ENCODE results near the gene UBE2E1.

UBE2E1 gene

DNA sequence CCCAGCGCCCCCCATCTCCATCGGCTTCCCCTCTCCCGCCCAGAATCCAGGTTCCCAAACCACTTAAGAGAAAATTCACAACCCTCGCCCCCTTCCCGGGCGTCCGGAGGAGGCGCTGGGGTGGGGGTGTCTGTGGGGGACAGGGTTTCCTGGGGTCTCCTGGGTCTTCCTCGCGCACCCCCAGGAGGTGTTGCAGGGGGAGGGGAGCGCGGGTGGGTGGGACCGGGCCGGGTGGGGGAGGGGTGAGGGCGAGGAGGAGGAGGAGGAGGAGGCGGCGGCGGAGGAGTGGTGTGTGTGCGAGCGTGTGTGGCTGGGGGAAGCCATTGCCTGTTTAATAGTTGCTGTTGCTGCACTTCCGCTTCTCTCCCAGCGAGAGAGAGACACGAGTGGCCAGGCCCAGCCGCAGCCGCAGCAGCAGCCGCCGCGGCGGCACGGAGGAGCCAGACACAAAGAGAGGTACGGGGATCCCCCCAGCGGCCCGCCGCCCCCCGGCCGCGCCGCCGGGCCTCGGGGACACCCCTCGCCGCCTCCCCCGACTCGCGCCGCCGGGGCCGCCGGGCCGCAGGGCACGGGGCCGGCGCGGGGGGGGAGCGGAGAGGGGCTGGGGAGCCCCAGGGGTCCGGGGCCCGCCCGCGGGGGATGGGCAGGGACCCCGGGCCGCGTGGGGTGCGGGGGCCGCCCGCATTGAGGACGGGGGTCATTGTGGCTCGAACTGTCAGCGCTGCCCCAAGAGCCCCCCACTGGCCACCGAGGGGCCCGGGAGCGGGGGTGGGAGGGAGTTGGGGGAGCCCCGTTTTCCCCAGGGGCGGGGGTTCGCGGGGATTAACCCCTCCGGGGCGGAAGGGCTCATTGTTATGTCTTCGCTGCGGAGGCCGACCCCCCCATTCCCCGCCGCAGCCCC, at the start of gene UBE2E1:
Gene UBE2E1, plus strand, starts transcription at position 323 of the 901 bp plus-strand sequence. CDS start 1,315 bp downstream, outside the sequence.
- peak within 1 kb of the TSS; percentile 71 for H3K4me3 ChIP-seq (ENCODE audit: low read depth, low read length)
- DNase-seq (ENCODE audit: low read depth) = peak; percentile 90
- TF ChIP-seq, protein P1, sequence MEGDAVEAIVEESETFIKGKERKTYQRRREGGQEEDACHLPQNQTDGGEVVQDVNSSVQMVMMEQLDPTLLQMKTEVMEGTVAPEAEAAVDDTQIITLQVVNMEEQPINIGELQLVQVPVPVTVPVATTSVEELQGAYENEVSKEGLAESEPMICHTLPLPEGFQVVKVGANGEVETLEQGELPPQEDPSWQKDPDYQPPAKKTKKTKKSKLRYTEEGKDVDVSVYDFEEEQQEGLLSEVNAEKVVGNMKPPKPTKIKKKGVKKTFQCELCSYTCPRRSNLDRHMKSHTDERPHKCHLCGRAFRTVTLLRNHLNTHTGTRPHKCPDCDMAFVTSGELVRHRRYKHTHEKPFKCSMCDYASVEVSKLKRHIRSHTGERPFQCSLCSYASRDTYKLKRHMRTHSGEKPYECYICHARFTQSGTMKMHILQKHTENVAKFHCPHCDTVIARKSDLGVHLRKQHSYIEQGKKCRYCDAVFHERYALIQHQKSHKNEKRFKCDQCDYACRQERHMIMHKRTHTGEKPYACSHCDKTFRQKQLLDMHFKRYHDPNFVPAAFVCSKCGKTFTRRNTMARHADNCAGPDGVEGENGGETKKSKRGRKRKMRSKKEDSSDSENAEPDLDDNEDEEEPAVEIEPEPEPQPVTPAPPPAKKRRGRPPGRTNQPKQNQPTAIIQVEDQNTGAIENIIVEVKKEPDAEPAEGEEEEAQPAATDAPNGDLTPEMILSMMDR (IDR thresholded peaks at IDR 0.05; ENCODE audit: insufficient read depth, low read depth, low read length, missing control alignments) = no peak

DNA sequence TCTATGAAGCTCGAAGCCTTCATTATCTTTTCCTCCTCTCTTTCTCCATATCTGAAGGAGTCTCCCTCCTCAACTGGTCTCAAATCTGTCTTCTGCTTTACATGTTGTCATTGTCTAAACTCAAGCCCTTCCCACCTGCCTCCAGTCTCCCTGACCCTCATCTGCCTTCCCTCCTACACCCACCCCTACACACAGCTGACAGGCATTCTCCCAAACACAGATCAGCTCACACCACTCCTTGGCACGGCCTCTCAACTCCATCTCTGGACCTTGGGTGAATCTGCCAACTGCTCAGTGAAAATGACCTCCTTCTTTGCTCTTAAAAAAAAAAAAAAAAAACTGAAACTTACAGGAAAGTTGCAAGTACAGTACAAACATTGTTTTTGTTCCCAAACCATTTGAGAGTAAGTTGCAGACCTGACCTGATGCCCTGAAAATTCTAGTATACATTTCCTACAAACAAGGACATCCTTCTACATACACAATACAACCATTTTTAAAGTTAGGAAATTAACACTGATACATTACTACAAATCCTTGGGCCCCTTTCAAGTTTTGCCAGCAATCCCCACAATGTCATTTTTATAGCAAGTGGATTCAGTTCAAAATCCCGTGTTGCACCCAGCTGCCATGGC, 49.4 kb upstream of the UBE2E1 start:
- no peak overlapping the region for H3K4me3 ChIP-seq (ENCODE audit: low read depth, low read length)
- DNase-seq (ENCODE audit: low read depth) = no peak

DNA sequence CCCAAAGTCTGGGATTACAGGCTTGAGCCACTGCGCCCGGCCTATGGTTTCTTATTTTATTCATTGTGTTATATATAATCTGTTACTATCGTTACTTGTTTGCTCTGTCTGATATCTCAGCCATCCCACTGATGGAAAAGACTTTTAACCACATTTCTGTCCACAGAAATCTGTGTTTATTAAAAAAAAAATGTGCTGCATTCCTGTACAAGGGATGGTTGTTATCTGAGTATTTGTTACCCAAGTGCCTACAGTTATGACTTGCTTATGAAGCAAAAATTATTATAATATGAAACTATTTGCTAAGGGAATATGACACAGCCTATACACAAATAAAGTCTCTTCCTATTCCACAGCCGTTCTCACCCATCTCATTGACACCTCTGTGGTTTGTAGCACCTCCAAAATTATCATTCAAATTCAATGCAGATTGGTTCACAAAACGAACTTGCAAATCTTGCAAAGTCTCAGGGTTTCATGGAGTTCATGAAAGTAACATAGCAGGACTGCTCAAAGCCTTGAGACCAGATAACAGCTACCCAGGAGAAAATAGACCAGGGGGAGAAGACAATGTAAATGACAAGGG, 47.4 kb upstream of the UBE2E1 start:
- H3K4me3 ChIP-seq (ENCODE audit: low read depth, low read length) = no peak overlapping the region
- no peak for DNase-seq (ENCODE audit: low read depth)
- TF ChIP-seq, protein P1 (IDR thresholded peaks at IDR 0.05; ENCODE audit: insufficient read depth, low read depth, low read length, missing control alignments) = no peak

More for the DNA sequence above, 49.4 kb upstream of the UBE2E1 start:
- TF ChIP-seq, protein P1 (IDR thresholded peaks at IDR 0.05; ENCODE audit: insufficient read depth, low read depth, low read length, missing control alignments) = no peak

DNA sequence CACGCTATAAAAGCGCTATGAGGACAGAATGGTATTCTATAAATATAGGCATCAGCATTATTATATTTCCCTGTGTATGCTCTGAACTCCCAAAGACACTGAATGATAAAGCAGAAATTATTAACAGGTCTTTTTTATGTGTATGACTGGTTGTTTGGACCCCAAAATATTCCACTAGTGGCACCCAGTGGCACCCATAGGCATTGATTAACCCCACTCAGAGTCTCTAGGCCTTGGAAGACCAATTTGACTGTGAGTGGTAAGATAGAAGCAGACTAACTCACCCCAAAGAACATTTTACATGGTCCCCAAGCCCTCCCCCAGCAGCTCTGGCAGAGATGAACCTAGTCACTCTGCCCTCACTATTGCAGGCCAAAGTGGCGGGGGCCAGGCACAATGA, 45.4 kb upstream of the UBE2E1 start:
- no peak overlapping the region for H3K4me3 ChIP-seq (ENCODE audit: low read depth, low read length)
- DNase-seq (ENCODE audit: low read depth) = peak; percentile 53
- TF ChIP-seq, protein P1 (IDR thresholded peaks at IDR 0.05; ENCODE audit: insufficient read depth, low read depth, low read length, missing control alignments) = peak; percentile 6

DNA sequence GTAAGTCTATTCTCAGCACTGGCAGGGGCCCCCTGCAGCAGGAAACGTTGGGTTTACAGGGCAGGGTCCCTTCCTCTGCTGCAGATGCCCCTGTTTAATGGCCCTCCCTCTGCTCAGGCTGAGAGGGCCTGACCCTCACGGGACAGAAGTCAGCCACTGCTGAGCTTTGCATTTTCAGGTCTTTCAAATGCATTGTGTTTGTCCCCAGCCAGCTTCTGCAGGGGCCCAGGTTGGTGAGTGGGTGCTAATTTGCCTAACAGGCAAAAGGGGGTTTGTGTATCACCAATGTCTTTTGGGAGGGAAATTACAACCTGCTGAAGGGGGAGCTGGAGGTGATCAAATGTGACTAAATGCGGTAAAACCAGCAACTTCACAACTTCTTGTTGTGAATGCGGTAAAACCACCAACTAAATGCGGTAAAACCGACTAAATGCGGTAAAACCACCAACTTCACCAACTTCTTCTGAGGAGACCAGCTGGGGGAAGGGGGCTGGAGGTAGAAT, 44.8 kb upstream of the UBE2E1 start:
- peak; percentile 69 for DNase-seq (ENCODE audit: low read depth)

DNA sequence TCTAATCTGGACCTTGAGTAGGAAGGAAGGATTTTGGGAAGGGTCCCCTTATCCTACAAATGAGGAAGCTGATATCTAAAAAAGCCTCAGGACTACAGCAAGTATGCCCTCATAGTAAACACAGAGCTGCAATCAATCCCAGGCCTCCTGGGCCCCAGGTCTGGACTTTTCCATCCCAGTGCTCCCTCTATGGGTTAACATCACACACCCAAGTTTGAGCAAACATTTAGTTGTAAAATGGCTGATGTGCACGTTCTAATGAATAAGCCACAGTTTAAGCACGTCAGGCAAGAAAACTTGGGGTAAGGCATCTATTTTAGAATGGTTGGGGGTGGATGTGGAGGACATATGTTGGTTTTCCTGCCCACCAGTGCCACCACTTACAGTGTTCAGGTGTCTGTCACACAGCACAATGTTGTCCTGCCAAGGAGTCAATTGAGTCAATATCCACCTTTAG, 44.3 kb upstream of the UBE2E1 start:
- H3K4me3 ChIP-seq (ENCODE audit: low read depth, low read length) = no peak overlapping the region
- DNase-seq (ENCODE audit: low read depth) = peak; percentile 75
- TF ChIP-seq, protein P1 (IDR thresholded peaks at IDR 0.05; ENCODE audit: insufficient read depth, low read depth, low read length, missing control alignments) = peak; percentile 46

More for the DNA sequence above, 44.8 kb upstream of the UBE2E1 start:
- TF ChIP-seq, protein P1 (IDR thresholded peaks at IDR 0.05; ENCODE audit: insufficient read depth, low read depth, low read length, missing control alignments) = no peak
- H3K4me3 ChIP-seq (ENCODE audit: low read depth, low read length) = no peak overlapping the region
